HEK293 (cell line): Measurements from ENCODE around the gene EDDM13.

Experiments used
- ZNF23 ChIP-seq: fragments of 450-650 bp; formaldehyde crosslinking; IDR thresholded peaks from 2 replicates; pipeline ENCODE4 v1.5.1; 2016; ENCODE audit warnings: missing biosample characterization, missing genetic modification characterization, borderline replicate concordance
- ZNF747 ChIP-seq: fragments of 450-650 bp; formaldehyde crosslinking; IDR thresholded peaks from 2 replicates; pipeline ENCODE4 v1.5.1; 2016; ENCODE audit warnings: missing biosample characterization, missing genetic modification characterization

DNA sequence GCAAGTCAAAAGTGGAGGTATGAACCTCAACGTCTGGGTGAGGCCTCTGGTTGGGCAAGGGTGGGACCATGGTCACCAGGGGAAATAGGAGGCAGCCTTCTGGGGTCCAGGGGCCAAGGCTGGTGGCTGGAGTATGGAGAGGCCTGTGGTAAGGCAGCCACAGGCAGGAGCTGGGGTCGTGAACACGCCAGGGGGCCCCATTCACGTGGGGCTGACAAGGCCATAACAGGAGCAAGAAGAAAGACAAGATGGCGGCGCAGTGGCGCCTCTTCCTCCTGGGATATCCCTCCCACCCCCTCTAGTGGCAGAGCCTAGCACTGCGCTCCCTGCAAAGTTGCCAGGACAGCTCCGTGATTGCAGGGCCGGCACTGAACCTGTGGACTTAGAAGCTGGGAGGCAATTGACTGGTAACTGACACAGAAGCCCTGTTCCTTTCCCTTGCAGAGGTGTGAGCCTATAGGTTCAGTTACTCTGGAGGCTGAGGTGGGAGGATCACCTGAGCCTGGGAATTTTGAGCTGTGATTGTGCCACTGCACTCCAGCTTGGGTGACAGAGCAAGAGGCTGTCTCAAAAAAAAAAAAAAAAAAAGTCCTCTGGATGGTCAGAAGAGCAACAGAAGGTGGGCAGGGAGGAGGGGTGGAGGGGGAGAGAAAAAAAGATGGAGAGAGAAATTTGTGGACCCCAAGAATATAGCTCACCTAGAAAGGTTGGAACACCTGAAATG is 19.7 kb upstream of the EDDM13 start:
- no peak for TF ChIP-seq ZNF747
- no peak for TF ChIP-seq ZNF23 (tag by site-specific recombination)
